Effector CD8-positive, alpha-beta T cell (primary cell): Measurements from ENCODE around the gene HSD17B3.
"Not testable (repeated sequence)": the region's sequence is repeated elsewhere in the genome, so short reads cannot be mapped to it uniquely, and the experiment has no call there.

Experiments
- DNase-seq: peaks from one replicate; lab custom pipeline; 2025; lab: John Stamatoyannopoulos, UW
- total RNA-seq, 4 experiments: gene quantifications; one replicate each; lab custom pipeline; 2026; lab: John Stamatoyannopoulos, UW

HSD17B3 gene
- 0 reads per million in 4 experiments for total RNA-seq

- no peak for DNase-seq
Measured at GRCh38 chr9:96302021-96302420, at the start of gene HSD17B3. Gene HSD17B3, minus strand, starts transcription at chr9:96302176. Its CDS starts 72 bp downstream, at chr9:96302104.

DNA sequence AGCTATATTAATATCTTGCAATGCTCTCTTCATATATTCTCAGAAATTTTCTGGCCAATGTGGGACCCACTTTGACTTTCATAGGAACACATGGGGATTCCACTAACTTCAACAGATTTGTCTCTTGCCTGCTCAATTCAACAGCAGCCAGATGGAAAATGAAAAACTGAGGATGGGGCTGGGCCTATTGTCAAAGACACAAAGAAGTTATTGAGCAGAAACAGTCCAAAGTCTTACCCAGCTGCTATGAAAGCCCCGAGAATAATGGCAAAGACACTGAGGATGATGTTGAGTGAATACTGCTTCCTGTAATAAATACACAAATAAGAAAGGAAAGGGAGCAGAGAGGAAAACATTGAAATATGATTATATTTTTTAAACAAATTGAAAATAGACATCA is 48.9 kb upstream of the HSD17B3 start:
- no peak for DNase-seq

- no peak for DNase-seq
Measured at GRCh38 chr9:96348261-96348660, 46.3 kb upstream of the HSD17B3 start.

DNA sequence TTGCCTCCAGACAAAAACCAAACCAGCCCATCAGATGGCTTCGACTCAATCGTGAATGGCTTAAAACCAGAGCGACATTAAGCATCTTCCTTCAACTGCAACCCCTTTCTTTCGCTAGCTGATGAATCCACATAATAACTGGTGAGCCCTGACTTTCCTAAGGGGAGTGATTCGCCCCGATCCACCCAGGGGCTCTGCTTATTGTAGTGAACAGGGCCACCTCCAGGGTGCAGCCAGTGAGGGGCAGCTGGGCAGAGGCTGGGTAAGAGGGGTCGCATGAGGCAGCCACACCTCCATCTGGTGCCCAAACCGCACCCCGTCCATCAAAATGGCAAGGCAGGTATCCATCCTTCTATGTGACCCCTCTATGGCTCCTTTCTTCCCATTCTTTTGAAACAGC is 43.6 kb upstream of the HSD17B3 start:
- no peak for DNase-seq

DNA sequence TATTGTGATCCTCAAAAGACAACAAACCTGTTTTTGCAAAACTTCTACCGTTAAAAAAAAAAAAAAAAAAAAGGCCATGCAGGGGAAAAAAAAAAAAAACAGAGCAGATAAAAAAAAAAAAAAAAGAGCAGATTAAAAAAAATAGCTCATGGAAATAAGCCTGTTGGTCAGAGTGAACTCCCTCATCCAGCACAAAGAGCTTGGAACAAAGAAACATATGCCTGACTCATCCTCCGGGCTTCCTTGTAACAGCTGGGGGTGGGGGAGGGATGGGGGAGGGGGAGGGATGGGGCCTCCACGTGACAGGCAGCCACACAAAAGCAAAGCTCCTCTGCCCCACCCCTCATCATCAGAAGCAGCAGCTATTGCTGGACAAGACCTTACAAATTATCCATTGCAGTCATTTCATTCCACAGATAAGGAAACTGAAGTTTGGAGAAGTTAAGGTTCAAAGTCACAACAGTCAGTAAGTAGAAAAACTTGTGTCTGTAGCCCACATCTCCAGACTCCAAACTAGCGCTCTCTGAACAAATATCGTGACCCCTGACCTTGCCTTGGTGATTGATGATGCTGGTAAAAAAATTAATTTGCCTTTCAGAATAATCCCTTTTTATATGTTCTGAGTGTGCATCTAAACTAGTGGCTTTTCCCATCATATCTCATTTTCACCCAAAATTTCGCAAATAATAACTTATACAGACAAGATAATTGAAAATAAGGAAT is 42.6 kb upstream of the HSD17B3 start:
- no peak for DNase-seq

DNA sequence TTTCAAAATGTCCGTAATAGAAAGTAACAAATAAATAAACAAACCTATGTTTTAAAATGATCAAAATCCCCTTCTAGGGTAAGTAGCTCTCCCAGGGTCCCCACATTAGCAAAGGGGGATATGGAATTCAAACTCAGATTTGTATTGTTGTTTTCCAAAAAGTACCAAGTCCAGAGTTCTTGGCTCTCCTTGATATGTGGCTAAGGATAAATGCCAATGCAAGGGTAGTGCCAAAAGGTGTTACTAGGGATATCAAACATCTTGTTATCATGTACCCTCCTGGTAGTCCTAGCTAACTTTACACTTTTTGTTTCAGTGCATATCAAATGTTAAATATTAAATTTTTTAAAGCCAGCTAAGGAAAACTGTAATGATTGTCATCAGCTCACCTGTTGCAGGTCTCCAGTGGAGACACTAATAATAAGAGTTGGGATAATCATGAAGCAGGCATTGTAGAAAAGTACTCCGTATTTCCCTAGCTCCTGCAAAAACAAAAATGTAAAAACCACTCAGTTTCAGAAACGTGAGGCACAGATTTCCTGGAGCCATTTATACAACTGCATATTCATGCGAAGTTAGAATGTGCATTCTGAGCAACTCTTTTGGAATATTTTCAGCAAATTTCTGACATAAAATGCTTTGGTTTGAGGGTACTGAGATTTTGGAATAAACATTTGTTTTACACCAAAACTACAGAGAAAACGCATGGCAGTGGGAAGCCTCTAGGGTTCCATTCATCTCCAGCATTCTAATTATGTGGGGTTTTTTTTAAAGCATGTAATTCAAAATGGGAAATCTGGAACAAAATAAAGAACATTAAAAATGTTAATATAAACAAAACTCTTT is 41.8 kb upstream of the HSD17B3 start:
- no peak for DNase-seq

GRCh38 chr9:96342571-96343245 is 40.7 kb upstream of the HSD17B3 start:
- no peak for DNase-seq

DNA sequence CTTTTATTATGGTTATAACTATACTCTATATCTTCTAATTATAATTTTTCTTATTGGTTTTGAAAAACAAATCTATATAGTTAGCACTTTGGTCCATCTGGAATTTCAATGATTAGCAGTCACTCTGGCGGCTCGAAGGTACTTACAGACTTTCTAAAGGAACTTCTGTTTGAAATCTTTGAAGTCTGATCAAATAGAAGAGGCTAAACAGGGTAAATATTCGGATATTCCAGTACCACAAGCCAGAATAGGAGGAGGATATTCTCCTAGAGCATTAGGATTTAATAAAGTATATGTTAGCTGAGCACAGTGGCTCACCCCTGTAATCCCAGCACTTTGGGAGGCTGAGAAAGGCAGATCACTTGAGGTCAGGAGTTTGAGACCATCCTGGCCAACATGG is 38.7 kb upstream of the HSD17B3 start:
- no peak for DNase-seq

DNA sequence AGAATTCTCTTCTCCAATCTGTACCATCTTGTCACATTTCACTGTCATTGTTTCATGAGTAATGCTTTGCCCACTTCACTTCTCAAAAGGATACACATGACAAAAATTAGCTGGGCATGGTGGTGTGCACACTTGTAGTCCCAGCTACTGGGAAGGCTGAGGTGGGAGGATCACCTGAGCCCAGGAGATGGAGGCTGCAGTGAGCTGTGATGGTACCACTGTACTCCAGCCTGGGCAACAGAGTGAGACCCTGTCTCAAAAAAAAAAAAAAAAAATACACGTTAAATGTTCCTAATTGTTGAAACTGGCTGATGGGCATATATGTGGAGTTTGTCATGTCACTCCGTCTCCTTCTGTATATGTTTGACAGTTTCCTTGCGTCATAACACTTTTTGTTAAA is 36.3 kb upstream of the HSD17B3 start:
- DNase-seq: no peak

DNA sequence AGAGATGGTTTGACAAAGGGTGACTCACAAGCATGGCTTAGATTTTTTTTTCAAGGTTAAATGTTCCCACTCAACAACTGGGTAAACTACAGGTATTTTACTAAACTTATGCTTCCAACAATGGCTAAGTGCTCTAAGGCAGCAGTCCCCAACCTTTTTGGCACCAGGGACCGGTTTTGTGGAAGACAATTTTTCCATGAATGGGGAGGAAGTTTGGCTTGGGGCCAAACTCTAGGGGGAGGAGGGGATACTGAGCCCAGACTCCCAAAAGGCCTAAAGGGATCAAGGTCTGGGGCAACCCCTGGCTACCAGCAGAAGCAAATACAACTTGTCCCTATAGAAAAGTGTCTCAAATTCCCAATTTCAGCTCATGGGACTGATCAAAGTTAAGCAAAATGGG is 32.0 kb upstream of the HSD17B3 start:
- no peak for DNase-seq

GRCh38 chr9:96331236-96331947 is 29.4 kb upstream of the HSD17B3 start:
- no peak for DNase-seq

GRCh38 chr9:96327694-96328352 is 25.8 kb upstream of the HSD17B3 start:
- DNase-seq: no peak

DNA sequence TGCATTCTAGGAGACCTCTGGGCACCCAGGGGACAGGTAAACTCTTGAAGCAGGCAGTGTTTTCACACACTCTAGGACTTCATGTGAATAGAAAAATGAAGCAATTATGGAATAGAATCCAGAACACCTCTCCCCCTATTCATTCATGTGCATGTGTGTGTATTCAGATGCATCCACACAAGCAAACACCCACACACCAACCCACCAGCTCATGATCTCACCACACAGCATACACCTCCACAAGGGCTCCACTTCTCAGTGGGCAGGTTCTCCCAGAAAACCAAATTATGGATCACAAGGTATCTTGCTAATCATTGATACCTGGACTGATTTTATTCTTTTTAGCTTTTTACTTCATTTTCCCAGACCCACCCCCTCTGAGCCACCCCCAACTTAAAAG is 21.2 kb upstream of the HSD17B3 start:
- no peak for DNase-seq

- DNase-seq: not testable (repeated sequence)
Measured at GRCh38 chr9:96322736-96323135, 20.8 kb upstream of the HSD17B3 start.

DNA sequence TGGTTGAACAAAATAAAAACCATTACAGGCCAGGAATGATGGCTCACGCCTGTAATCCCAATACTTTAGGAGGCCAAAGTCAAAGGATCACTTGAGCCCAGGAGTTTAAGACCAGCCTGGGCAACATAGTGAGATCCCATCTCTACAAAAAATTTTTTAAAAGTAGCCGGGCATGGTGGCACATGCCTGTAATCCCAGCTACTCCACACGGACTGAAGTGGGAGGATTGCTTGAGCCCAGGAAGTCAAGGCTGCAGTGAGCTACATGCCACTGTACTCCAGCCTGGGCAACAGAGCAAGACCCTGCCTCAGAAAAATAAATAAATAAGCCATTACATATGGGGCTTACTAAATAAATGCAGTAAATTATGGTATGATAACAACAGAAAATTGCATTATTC is 20.2 kb upstream of the HSD17B3 start:
- DNase-seq: not testable (repeated sequence)

DNA sequence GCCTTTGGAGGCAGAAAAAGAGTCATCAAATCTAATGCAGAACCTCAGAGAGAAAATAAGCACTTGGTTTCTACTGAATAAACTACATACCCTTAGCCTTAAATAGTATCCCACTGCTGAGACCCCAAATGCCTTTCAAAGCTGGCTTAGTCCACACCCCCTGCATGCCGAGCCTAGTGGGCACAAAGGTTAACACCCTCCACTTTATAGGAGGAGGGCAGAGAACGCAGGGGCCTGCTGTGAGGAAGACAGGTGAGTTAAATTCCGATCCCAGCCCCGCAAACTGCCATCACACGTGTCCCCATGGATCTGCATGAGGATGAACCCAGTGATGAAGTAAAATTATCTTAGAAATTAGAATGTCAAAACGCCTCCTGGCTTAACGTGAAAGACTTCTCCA is 19.5 kb upstream of the HSD17B3 start:
- DNase-seq: no peak

GRCh38 chr9:96320749-96321280 is 18.8 kb upstream of the HSD17B3 start:
- no peak for DNase-seq

DNA sequence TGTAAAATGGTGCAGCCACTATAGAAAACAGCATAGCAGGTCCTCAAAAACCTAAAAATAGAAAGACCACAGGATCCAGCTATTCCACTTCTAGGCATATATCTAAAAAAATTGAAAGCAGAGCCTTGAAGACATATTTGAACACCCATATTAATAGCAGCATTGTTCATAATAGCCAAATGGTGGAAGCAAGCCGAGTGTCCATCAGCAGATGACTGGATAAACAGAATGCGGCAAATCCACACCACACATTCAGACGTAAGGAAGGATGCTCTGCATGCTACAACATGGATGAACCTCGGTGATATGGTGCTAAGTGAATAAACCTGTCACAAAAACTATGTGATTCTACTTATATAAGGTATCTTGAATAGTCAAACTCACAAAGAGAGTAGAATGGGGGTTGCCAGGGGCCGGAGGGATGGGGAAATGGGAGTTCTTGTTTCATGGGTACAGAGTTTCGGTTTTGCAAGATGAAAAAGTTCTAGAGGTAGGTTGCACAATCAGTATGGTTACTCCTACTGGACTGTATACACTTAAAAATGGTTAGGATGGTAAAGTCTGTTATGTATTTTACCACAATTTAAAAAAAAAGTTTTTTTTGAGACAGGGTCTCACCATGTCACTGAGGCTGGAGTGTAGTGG is 17.1 kb upstream of the HSD17B3 start:
- DNase-seq: no peak

GRCh38 chr9:96317335-96317980 is 15.5 kb upstream of the HSD17B3 start:
- DNase-seq: peak; percentile 12

DNA sequence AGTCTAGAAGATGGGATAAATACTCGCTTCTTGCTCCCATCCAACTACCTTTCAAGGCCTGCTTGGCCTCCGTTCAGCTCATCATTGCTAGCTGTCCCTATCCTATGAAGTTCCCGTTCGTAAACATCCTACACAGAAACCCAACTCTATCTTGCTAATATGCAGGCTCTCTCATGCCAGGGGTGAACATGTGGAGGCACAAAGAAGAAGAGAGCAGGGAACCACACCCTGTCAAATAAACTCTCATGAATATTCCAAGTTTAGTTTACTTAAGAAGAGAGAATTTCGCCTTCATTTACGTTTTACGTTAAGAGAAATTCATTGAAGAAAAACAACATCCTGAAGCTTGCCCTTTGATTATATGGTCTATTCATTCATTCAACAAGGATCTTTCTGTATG is 7.9 kb upstream of the HSD17B3 start:
- DNase-seq: no peak
